Measurements from ENCODE around the gene CRYBG1. TPM values are rescaled to one million over a fixed set of nuclear protein-coding genes. Genes with fewer than 3 reads are reported as not detected.

Gene CRYBG1
- total and polyA plus RNA-seq, 10 of the 15 experiments (the other 5 are each of a cell fraction or from before 2014, with no cell fraction given), result 6.5 to 57.0 (median 25.2) TPM

GRCh38 chr6:106514583-106514885 is 154.0 kb downstream of the CRYBG1 start:
- ATAC-seq, result no peak
- RAD21 ChIA-PET (ENCODE audit: unreplicated experiment), result interaction anchor here (0.9 to 4.7 kb wide), 2 partner anchors 9 to 33 kb away, joined by 3 to 101 read pairs; no protein-coding TSS in a partner anchor

More at GRCh38 chr6:106514583-106514885, 154.0 kb downstream of the CRYBG1 start:
- Histone ChIP-seq H3K9ac (ENCODE audit: control insufficient read depth, insufficient read depth, low read length) (peak overlapping the region; percentile 11; the same call in 1 of the 2 replicates), H3K4me3 (peak overlapping the region; percentile 87), H3K27ac (ENCODE audit: control insufficient read depth, insufficient read depth) (peak overlapping the region; percentile 90), H3K4me1 (ENCODE audit: control insufficient read depth, insufficient read depth, low read length) (peaks cover 4% of the 10 kb centered on the region; the same call in 1 of the 2 replicates), H3K9me3 (replicated peaks; ENCODE audit: control insufficient read depth, insufficient read depth, low read length) (no peaks in the 10 kb centered on the region), H3K36me3 (ENCODE audit: control insufficient read depth in 2 of 2, insufficient read depth in 2 of 2, low read length in 1 of 2) (no peaks in the 10 kb centered on the region), H2AFZ (ENCODE audit: control insufficient read depth, low read depth, low read length) (no peak overlapping the region), H3K79me2 (ENCODE audit: control insufficient read depth, insufficient read depth, low read length) (peaks cover 76% of the 10 kb centered on the region), H3K4me2 (ENCODE audit: control insufficient read depth, insufficient read depth) (peak overlapping the region; percentile 95), H4K20me1 (ENCODE audit: control insufficient read depth, insufficient read depth) (no peaks in the 10 kb centered on the region), H3K27me3 (replicated peaks in 1 of 2; ENCODE audit: control insufficient read depth in 2 of 2, insufficient read depth in 2 of 2, low read length in 1 of 2) (no peaks in the 10 kb centered on the region; a peak in 1 of 4 replicates)
- TF ChIP-seq STAT3 (IDR thresholded peaks at IDR 0.05; ENCODE audit: low read depth, low read length) (no peak), CUX1 (IDR thresholded peaks at IDR 0.05; ENCODE audit: insufficient replicate concordance, low read depth, low read length) (no peak), CHD1 (IDR thresholded peaks at IDR 0.05; ENCODE audit: low read depth, low read length) (no peak), YY1 (IDR thresholded peaks at IDR 0.05; ENCODE audit: low read depth, low read length) (no peak), POLR2A (IDR thresholded peaks at IDR 0.05; ENCODE audit: low read depth, low read length) (no peak), SIX5 (IDR thresholded peaks at IDR 0.05; ENCODE audit: low read depth, low read length, severe bottlenecking) (no peak), RB1 (IDR thresholded peaks at IDR 0.05; ENCODE audit: borderline replicate concordance) (no peak), RBBP5 (conservative IDR thresholded peaks at IDR 0.05) (no peak), GATAD2B (conservative IDR thresholded peaks at IDR 0.05; ENCODE audit: low read depth) (no peak), CBFB (IDR thresholded peaks at IDR 0.05; ENCODE audit: low read depth) (no peak), ZNF687 (IDR thresholded peaks at IDR 0.05) (no peak), GABPA (IDR thresholded peaks at IDR 0.05; ENCODE audit: low read depth) (no peak)
- WGBS (ENCODE audit: insufficient coverage, insufficient replicate concordance, low lambda C conversion rate, missing lambda C conversion rate), result 27% methylated on average over 2 of the region's 2 CpGs
- no TSS peak for BruUV-seq (replicated peaks)
- ChIA-PET CTCF (interaction anchor here (0.6 to 6.8 kb wide), 4 partner anchors 7 to 50 kb away, joined by 3 to 79 read pairs (median 44); no protein-coding TSS in a partner anchor), SMC1A (ENCODE audit: uncharacterized antibody, unreplicated experiment) (interaction anchor here (0.8 to 6.5 kb wide), 4 partner anchors 9 to 52 kb away, joined by 3 to 109 read pairs (median 14); no protein-coding TSS in a partner anchor), POLR2A (interaction anchor here (3.8 kb wide), 1 partner anchor 11 kb away, joined by 34 read pairs; no protein-coding TSS in a partner anchor)
- intact Hi-C loops (cut with micrococcal nuclease; ENCODE audit: unreplicated experiment), result no loop called here
- DNase-seq (ENCODE audit: low read depth, low spot score), result no peak
- FAIRE-seq, result no peak
- in situ Hi-C loops (cut with MboI), result loop anchor here (25.0 kb wide), 1 partner anchor 1052 kb away; no protein-coding TSS in a partner anchor
